Panc1 (cell line): ENCODE results near the gene C5orf58.

Experiments
- TCF7L2 ChIP-seq: IDR thresholded peaks from 2 replicates; pipeline ENCODE4 v1.6.1; 2011; ENCODE audit warnings: mild to moderate bottlenecking, low read depth, low read length, inconsistent platforms
- TF ChIP-seq, protein P1 (sequence below): fragments of 450-650 bp; IDR thresholded peaks from 2 replicates; pipeline ENCODE4 v1.5.1; 2017; ENCODE audit warnings: mild to moderate bottlenecking

DNA sequence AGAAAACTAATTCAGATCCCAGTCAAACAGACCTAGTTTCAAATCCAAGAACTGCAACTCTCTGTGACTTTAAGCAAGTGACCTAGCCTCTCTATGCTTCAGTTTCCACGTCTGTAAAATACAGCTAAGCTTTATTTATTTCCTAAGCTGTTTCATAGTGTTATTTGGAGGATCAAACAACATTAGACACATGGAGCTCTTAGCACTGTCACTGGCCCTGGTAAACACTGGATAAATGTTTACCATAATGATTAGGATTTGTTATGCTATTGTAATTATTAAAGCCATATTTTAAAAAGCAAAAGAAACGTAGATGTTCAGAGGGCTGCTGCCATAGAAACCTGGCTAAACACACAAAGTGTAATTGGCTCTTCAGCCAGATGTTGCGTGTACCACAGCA, 26.6 kb upstream of the C5orf58 start:
- TF ChIP-seq, protein P1, sequence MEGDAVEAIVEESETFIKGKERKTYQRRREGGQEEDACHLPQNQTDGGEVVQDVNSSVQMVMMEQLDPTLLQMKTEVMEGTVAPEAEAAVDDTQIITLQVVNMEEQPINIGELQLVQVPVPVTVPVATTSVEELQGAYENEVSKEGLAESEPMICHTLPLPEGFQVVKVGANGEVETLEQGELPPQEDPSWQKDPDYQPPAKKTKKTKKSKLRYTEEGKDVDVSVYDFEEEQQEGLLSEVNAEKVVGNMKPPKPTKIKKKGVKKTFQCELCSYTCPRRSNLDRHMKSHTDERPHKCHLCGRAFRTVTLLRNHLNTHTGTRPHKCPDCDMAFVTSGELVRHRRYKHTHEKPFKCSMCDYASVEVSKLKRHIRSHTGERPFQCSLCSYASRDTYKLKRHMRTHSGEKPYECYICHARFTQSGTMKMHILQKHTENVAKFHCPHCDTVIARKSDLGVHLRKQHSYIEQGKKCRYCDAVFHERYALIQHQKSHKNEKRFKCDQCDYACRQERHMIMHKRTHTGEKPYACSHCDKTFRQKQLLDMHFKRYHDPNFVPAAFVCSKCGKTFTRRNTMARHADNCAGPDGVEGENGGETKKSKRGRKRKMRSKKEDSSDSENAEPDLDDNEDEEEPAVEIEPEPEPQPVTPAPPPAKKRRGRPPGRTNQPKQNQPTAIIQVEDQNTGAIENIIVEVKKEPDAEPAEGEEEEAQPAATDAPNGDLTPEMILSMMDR, result no peak
- no peak for TF ChIP-seq TCF7L2
